Pons (tissue), 1 donor: ENCODE data around the gene PDX1.
"Not testable (repeated sequence)": the region's sequence is repeated elsewhere in the genome, so short reads cannot be mapped to it uniquely, and the experiment has no call there.

Source experiments
- DNase-seq: peaks from one replicate; pipeline ENCODE4 v3.0.0-alpha.2; 2016; ENCODE audit warnings: low spot score

PDX1 gene

DNA sequence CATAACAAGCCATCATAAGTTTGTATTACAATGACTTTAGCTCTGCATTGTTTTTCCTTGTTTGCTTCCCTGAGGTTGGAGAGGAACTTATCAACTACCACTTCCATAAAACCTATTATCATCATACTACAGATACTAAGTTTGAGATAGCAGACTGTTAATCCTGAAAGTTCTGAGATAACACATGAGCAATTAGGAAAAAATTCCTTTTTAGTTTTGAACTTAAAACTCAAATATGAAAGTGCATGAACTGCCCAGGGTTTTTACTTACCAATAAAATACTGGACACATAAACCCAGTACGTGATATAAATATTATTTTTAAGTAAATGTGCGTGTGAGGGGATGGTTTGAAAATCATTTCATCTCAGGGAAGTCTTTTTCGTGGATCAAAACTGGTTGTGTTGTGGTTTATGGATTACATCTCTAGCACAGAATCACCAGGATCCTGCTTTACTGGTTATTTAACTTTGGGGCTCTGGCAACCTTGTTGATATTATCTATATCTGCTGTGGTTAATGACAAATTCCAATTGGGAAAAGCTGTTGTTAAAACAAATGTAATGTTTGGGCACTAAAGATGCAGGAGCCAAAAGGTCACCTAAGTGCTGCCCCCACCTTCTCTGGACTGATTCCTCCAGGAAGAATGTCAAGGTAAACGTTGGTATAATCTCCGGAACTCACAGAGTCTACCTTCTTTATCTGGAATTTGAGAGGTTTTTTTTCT lies 36.9 kb downstream of the PDX1 start:
- no peak for DNase-seq

DNA sequence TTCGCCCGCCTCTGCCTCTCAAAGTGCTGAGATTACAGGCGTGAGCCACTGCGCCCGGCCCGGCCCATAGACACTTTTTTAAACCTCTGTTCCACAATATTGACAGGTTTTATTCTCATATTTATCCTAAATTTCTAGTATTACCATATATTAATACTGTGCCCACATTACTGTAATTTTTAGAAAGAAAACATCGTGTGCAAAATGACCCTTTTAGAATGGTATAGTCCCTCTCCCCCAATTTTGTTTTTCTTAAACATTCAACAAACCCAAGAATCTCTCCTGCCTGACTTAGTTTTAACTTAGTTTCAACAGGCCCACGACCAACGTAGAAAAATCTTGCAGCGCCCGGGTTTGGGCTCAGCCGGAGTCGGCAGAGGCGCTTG lies 40.2 kb downstream of the PDX1 start:
- DNase-seq, result no peak

- DNase-seq, result no peak
Observed at GRCh38 chr13:27960362-27961226, 40.8 kb downstream of the PDX1 start.

- no peak for DNase-seq
Observed at GRCh38 chr13:27961227-27962085, 41.7 kb downstream of the PDX1 start.

DNA sequence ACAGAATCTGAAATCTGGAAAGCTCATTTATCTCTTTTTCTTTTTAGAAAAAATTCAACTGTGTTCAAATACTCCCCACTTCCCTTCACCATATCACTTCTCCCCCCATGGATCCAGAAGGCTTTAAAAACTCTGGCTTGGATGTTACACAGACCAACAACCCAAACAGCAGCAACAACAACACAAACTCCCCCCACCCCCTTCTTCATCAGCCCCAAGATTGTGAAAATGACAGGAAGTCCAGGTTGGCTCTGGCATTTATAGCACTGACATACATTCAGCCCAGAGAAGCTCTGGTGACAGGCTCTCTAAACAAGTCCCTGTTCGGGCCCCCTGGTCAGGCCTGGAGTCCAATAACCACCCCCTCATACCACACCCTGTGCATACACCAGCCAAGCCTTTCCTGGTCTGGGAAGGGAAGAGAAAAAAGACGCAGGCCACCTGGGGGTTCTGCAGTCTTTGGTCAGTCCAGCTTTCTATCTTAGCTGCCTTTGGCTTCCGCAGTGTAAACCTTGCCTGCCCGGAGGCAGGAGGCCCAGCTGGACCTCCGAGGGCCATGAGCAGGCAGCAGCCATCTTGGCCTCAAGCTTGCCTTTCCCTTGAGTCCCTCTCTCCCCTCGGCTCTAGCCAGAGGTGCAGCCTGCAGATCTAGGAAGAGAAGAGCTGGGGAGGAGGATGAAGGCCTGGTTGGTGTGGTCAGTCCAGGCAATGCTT lies 42.5 kb downstream of the PDX1 start:
- DNase-seq, result no peak

DNA sequence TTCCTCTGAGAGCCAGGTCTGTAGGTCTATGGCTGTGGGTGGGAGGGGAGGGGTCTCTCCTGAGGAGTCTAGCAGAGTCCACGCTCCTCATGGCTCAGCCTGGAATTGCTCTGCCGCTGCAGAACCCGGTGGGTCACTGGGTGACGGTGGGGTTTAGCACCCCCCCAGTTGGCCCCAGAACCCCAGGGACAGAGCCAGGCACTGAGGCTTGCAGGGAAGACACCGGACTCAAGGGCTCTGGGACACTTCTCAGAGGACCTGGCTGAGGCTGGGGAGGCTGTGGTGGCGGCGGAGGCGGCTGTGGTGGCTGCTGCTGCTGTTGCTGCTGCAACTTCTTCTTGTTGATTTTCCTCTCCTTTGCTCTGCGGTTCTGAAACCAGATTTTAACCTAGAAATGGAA lies 43.2 kb downstream of the PDX1 start:
- DNase-seq, result no peak

DNA sequence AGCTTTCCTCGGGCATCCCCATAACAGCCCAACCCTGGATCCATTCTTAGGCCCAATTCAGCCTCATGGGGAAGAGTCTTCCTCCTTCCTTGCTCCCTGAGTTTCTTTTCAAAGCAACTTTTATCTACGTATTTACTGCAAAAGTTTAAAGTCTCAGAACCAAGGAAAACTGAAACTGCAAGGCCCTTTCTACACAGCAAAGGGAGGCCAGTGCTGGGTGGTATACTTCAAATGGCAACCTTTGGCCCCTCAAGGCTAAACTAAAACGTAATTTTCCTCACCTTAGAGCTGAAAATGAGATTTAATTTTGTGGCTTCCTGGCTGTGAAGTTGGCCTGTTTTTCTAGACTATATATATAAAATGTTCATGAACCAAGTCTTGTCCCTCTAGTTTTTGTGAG lies 43.7 kb downstream of the PDX1 start:
- no peak for DNase-seq

GRCh38 chr13:27964206-27964605 lies 44.4 kb downstream of the PDX1 start:
- not testable (repeated sequence) for DNase-seq

GRCh38 chr13:27964741-27965323 lies 45.0 kb downstream of the PDX1 start:
- DNase-seq, result no peak

DNA sequence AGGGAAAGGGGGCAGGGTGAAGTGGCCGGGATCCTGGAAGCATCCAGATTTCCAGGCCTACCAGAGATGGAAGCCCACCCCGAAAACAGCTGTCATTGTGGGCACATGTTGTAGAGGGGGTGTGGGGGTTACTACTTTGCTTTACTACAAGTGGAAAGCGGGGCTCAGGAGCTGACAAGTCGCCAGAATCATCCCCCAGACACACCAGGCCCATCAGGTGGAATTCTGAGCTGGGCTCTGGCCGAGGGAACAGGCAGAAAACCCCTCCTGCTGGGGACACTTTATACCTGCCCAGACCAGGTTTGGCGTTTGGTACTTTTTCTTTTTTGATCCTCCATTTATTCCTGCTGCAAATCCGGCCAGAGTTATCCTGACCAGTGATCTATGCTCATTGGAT lies 45.5 kb downstream of the PDX1 start:
- no peak for DNase-seq

GRCh38 chr13:27965740-27966640 lies 46.2 kb downstream of the PDX1 start:
- no peak for DNase-seq

GRCh38 chr13:27966641-27967202 lies 46.9 kb downstream of the PDX1 start:
- no peak for DNase-seq

- DNase-seq, result no peak
Observed at GRCh38 chr13:27967203-27967735, 47.5 kb downstream of the PDX1 start.

DNA sequence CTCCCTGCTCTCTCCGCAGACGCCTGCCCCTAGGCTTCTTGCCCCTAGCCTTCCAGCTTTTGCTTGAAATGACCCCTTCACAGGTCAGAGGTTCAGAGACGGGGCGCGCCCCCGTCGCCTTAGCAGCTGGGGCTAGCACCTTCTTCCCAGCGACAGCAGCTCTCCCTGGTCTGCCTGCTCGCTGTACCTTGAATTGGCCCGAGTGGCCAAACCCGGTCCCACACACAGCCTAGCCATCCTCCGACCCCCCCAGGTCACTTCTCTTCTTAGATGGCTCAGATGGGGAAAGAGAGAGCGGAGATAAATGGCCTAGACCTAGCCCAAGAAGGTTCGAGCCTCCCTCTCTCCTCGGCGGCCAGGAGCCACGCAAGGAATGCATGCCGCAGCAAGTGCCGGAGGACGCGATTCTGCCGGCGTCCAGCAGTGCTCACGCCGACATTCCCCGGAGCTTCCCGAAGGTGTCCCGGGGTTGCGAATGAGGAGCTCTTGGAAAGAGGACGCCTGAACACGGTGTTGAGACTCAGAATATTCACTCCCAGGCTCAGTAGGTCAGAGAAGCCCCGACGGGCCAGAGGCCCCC lies 48.0 kb downstream of the PDX1 start:
- no peak for DNase-seq

DNA sequence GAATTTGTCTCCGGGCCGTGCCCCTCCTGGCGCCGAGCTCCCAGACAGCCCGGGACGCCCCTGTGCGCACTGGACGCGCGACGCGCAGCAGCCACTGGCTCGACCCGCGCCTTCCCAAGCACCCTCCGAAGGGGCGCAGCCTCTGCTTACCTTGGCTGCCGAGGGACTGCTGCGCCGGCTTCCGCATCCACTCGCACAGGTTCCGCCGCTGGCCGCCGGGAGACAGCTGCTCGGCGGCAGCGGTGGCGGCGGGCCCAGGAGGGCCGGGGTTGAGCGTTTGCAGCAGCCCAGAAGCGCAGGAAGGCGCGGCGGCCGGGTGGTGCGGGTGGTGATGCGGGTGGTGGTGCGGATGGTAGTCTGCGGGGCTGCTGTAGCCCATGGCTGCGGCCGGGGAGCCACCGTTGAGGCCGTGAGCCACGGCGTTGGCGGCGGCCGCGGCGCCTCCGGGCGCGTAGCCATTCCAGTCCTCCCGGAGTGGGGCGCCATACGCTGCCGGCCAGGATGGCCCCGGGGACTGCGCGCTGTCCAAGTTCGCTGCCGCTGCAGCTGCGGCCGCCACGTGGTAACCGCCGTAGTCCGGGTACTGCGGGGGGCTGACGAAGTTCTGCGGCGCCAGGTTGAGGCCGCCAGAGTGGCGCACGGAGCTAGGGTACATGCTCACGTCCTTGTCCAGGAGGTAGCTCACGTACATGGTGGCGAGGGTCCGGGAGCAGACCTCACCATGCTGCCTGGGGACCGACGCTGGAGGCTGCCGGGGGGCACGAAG lies 48.7 kb downstream of the PDX1 start:
- no peak for DNase-seq

DNA sequence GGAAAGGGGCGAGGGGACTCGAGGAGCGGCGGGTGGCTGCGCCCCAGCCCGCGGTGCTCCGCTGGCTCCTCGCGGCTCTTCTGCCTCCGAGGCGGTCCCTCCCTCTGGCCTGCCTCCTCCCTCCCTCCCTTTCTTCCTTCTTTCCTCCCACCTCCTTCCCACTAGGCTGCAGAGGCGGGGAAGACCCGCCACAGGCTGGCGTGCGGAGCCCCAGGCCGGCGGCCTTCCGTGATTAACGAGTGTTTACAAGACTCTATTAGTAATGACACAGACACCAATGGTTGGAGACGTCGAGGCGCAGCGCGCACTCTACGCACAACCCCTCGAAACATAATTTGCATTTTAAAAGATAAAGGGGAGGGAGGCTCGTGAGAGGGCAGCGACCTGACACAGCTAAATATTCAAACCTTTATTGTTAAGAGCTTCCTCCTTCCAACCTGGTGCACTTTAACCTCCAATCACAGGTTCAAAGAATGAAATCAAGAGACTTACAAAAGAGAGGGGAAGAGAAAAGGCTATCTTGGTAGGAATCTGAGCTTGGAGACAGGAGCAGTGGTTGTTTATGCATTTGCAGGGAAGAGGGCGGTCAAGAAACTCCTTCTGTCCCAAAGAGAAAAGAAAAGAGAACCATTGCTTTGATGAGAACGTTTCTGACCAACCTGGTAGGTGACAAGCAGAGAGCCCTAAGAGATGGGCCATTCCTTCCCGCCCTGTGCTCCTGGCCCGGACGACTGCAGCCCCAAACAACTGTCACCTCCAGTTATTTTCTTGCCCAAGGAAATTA lies 49.5 kb downstream of the PDX1 start, which contains the start of gene CDX2:
Gene CDX2 (minus strand): TSS at position 234 of the 784 bp plus-strand sequence. CDS start 309 bp downstream, outside the sequence.
- DNase-seq, result no peak

- no peak for DNase-seq
Observed at GRCh38 chr13:27969866-27970229, 50.0 kb downstream of the PDX1 start.
